ENCODE results near the gene SEC22C.
A peak's percentile ranks its signal among the peaks of the same experiment; 100 is the strongest.

SEC22C gene

DNA sequence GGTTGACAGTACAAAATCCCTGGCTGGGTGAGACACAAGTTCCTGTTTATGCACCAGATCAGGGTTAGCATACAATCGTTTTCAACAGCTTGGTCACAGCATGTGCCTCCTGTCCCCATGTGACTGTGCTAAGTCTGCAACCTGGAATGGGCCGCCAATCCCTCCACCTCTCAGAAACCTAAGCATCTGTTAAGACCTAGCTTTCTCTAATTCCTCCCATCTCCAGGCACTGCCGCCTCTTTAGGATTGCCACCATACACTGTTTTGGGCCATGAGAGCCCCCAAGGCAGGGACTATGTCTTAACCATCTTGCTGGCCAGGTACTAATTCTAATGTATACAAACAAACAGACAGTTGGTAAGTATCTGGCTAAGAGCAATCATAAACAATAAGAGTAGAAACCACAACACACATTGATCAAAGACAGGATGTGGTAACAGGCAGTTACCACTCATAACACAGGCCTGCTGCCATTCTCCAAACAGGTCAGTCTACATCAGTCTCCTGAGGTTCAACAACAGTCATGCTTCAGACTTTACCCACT lies 25.6 kb downstream of the SEC22C start:
- peaks cover 100% of the 10 kb centered on the region for H3K36me3 Mint-ChIP-seq
- DNase-seq (ENCODE audit: low spot score in 2 of 2) (no peak), ATAC-seq (peak; percentile 100)
- H3K27ac Mint-ChIP-seq, result peak overlapping the region; percentile 98
- H3K4me3 Mint-ChIP-seq, result peak overlapping the region; percentile 49
- H3K9me3 Mint-ChIP-seq, result no peaks in the 10 kb centered on the region
- H3K4me1 Mint-ChIP-seq, result peaks cover 16% of the 10 kb centered on the region

DNA sequence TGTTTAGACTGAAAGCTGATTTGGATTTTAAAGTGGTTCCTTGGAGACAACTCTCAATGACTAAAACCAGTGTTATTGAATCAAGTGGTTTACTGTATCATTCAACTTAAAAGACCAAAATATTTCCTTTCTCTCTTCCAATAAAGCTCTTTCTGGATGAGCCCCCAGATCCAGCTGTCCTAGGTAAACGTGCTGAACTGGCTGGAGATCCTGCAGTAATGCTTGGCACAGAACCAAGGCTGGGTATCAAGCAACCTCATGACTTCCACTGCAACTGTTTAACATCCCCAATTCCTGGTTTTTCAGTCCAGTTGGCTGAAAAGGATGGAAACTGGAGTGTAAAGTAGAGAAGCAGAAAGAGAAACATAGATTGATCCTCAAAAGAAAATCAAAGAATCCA lies 28.9 kb downstream of the SEC22C start:
- H3K9me3 Mint-ChIP-seq, result no peaks in the 10 kb centered on the region
- H3K36me3 Mint-ChIP-seq, result peaks cover 84% of the 10 kb centered on the region
- peaks cover 16% of the 10 kb centered on the region for H3K4me1 Mint-ChIP-seq
- DNase-seq (ENCODE audit: low spot score in 2 of 2), result no peak
- no peak for ATAC-seq
- no peak overlapping the region for H3K4me3 Mint-ChIP-seq
- H3K27ac Mint-ChIP-seq, result peak overlapping the region; percentile 98

DNA sequence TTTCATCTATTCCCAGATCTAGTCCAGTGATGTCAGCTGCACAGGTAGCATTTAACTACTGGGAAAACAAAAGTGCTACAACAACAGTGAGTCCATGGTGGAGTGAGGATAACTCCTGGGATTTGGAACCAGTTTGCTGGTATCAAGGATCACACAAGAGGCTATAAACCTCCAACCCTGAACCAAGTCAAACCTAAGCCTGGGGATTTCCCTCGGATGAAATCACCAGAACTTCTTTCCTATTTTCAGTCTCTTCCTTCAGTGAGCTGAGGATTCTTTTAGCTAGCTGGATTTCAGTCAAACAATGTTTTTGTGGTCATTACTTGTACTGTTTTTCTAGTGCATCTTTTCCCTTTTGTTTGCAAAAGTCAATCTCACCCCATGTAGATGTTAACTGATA lies 31.5 kb downstream of the SEC22C start:
- Mint-ChIP-seq H3K9me3 (no peaks in the 10 kb centered on the region), H3K27ac (peak overlapping the region; percentile 65), H3K4me1 (no peaks in the 10 kb centered on the region), H3K4me3 (no peak overlapping the region), H3K36me3 (peaks cover 58% of the 10 kb centered on the region)
- ATAC-seq (no peak), DNase-seq (ENCODE audit: low spot score in 2 of 2) (no peak)

DNA sequence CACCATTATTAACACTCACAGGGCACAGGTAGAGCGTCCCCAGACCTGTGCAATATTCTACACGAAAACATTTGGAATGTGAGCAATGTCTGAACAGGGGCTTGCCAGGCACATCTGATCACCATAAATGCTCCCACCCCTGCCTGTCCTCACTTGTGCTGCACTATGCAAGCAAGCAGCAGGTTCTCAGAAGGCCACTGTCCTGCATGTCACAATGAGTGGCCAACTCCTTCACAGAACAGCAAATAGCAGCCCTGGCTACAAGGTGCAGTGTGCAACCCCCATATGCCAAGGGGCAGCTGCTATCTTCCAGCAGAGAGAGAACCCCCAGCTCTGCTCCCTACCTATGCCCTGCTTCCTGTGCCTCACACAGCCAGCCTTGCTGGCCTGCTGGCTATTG lies 32.6 kb downstream of the SEC22C start:
- Mint-ChIP-seq H3K9me3 (no peaks in the 10 kb centered on the region), H3K36me3 (peaks cover 47% of the 10 kb centered on the region), H3K4me1 (no peaks in the 10 kb centered on the region), H3K27ac (peak overlapping the region; percentile 65), H3K4me3 (no peak overlapping the region)
- ATAC-seq (no peak), DNase-seq (ENCODE audit: low spot score in 2 of 2) (no peak)

DNA sequence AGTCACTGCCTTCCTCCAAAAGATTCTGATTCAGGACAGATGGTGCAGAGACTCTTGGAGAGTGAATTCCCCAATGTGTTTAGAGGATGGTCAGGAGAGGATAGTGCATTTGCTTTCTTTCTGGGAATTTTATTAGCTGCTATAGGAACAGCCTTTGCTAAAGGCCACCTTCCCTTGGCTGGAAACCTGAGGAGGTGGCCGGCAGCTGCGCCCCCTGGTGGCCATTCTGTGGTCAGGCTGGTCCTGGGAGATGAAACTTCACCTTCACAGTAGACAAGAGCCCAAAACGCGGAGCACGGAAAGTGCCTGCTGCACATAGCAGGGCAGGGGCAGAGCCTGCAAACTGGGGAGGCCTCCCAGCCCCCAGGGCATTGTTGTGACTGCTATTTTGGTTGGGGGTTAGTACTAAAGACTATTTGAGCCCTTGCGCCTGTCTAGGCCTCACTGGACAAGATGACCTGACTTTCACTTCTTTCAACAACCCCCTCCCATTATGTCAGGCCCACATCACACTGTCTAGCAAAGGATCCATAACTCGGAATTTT lies 34.3 kb downstream of the SEC22C start:
- no peaks in the 10 kb centered on the region for H3K9me3 Mint-ChIP-seq
- no peak overlapping the region for H3K27ac Mint-ChIP-seq
- no peak overlapping the region for H3K4me3 Mint-ChIP-seq
- DNase-seq (ENCODE audit: low spot score in 2 of 2) (peak; percentile 46 to 74), ATAC-seq (peak; percentile 75)
- no peaks in the 10 kb centered on the region for H3K4me1 Mint-ChIP-seq
- peaks cover 31% of the 10 kb centered on the region for H3K36me3 Mint-ChIP-seq

DNA sequence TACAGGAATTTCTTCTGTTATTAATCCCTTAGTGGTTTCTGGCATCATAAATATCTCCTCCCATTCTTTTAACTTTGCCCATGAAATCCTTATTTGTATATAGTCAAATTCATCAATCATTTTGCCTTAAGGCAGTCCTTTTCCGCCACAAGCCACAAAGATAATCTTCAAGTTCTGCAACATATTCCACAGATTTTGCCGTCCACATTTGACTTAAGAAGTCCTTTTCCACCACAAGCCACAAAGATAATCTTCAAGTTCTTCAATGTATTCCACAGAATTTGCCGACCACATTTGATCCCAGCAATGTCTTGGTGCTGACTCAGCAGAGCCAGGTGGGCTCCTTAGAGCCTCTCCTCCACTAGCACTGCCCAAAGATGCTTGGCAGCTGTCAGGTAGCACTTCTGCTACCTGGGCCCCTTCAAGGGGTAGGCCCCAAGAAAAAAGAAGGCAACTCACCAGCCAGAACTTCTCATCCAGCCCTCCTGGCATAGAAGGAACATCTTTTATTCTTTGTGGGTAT lies 35.0 kb downstream of the SEC22C start:
- Mint-ChIP-seq H3K27ac (no peak overlapping the region), H3K4me3 (no peak overlapping the region), H3K4me1 (no peaks in the 10 kb centered on the region), H3K9me3 (no peaks in the 10 kb centered on the region), H3K36me3 (peaks cover 24% of the 10 kb centered on the region)
- DNase-seq (ENCODE audit: low spot score in 2 of 2), result no peak
- ATAC-seq, result no peak

DNA sequence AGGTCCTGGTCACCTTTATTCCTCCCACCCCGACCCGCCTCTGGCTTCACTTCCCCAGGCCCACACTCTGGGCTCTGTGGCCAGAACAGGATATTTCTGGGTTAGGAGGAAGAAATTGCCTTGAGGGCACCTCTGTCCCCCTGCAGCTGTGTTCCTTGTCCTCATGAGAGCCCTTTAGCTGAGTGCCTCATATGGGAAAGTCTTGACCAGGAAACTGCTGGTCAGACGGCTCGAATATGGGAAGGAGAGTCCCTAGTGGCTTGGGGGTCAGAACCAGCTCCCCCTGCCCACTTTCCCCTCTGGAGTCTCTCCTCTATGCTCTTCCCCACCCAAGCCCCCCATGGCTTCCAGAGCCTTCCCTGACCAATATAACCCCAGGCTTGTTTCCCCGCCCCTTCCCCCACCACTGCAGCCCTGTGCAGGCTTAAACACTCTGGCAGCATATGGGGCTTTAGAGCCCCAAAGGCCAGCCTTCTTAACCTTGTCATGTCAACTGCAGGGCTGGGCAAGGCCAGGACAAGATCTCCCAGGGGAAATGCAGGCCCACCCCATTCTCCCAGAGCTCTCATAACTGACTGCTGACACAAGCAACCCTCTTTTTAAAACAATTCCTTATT lies 36.4 kb downstream of the SEC22C start:
- no peaks in the 10 kb centered on the region for H3K4me1 Mint-ChIP-seq
- no peak overlapping the region for H3K4me3 Mint-ChIP-seq
- no peak overlapping the region for H3K27ac Mint-ChIP-seq
- peaks cover 10% of the 10 kb centered on the region for H3K36me3 Mint-ChIP-seq
- H3K9me3 Mint-ChIP-seq, result no peaks in the 10 kb centered on the region
- ATAC-seq (no peak), DNase-seq (ENCODE audit: low spot score in 2 of 2) (no peak)

DNA sequence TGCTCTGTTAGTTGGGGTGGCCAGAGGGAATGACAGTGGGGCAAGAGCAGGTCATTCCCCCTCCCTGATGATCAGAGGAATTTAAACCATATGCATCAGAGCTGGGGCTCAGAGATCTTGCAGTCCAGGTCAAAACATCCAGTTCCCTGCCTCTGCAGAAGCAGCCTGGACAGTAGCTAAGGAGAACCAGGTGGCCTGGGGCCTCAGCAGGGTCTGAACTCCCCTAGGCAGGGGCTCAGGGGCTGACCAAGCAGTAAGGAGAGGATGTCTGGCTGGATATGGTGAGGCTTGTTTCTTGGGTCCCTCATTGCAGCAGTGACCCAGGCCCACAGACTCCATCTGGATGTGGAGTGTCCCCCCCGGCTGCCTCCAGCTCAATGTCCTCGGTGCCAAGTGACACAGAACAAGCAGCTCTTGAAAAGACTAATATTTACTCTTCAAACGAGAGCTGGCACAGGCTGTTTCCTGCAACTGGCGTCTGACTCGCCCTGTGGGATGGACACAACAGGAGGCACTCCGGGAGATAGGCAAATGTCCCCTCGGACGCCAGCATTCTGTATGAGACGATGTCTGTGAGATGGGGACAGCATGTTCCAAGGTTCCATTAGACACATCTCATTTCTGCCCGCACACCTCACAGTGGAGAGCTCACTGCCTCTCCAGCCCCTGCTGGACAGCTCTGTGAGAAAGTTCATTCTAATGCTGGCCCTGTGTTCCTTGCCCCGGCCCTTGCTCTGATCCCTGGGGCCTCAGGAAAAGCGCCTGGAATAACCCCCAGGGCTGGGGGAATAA lies 37.1 kb downstream of the SEC22C start:
- Mint-ChIP-seq H3K9me3 (no peaks in the 10 kb centered on the region), H3K27ac (no peak overlapping the region), H3K4me1 (peaks cover 3% of the 10 kb centered on the region), H3K36me3 (peaks cover 9% of the 10 kb centered on the region), H3K4me3 (no peak overlapping the region)
- DNase-seq (ENCODE audit: low spot score in 2 of 2), result no peak
- no peak for ATAC-seq

DNA sequence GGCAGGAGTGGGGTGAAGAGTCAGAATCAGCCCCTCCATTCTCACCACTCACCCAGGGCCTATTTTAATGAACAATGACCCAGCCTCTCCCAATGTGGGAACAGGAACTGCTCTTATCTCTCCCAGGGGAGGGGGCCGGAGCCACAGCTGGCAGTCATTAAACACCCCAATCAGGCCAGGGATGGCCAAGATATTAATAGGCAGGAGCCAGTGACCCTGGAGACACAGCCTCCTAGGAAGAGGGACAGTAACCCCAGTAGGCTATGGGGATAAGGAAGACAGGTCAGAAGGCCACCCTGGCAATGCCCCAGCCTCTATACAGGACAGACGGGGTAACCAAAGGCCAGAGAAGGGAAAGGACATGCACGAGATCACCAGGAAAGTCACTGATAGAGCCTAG lies 40.7 kb downstream of the SEC22C start:
- no peak for ATAC-seq
- Mint-ChIP-seq H3K27ac (no peak overlapping the region), H3K4me1 (peaks cover 15% of the 10 kb centered on the region)

DNA sequence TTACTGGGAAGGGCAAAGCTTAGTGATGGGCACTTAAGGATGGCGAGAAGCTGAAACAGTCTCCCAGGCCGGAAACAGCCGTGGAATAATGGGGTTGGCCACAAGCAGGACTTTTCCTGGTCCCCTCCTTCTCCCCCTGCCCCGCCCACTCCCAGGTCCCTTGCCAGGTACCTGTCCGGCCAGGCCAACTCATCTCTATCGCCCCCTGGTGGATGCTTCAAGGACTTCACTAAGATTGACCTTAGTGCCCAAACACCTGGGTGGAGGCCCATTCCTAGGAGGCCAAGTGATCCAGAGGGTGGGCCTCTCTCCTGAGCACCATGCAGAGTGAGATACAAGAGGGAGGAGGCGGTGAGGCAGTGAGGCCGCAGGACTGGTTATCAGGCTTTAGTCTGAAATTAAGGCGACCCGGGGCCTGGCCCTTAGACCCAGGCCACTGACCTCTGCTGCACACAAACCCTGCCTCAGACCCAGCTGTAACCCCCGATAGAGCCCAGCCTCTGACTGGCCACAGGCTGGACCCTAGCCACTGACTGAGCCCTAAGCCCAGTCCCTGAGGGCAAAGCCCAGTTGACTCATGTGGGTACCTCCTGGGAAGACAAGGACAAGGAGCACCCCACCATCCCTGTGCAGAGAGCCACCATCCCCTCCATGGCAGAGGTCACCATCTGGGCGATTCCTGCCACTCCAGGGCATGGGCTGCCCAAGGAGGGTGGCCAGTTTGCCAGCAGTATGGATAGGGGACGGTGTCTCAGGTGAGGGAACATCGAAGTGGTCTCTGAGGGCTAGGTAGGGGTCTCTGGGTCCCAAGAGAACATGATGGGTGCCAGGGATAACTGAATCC lies 41.7 kb downstream of the SEC22C start:
- peaks cover 15% of the 10 kb centered on the region for H3K4me1 Mint-ChIP-seq
- H3K36me3 Mint-ChIP-seq, result no peaks in the 10 kb centered on the region
- H3K9me3 Mint-ChIP-seq, result no peaks in the 10 kb centered on the region
- ATAC-seq, result peak; percentile 58
- peak; percentile 58 to 83 for DNase-seq (ENCODE audit: low spot score in 2 of 2)
- H3K4me3 Mint-ChIP-seq, result no peak overlapping the region
- H3K27ac Mint-ChIP-seq, result no peak overlapping the region

More for the DNA sequence above, 40.7 kb downstream of the SEC22C start:
- no peak for DNase-seq (ENCODE audit: low spot score in 2 of 2)
- H3K4me3 Mint-ChIP-seq, result no peak overlapping the region
- no peaks in the 10 kb centered on the region for H3K9me3 Mint-ChIP-seq
- H3K36me3 Mint-ChIP-seq, result no peaks in the 10 kb centered on the region

DNA sequence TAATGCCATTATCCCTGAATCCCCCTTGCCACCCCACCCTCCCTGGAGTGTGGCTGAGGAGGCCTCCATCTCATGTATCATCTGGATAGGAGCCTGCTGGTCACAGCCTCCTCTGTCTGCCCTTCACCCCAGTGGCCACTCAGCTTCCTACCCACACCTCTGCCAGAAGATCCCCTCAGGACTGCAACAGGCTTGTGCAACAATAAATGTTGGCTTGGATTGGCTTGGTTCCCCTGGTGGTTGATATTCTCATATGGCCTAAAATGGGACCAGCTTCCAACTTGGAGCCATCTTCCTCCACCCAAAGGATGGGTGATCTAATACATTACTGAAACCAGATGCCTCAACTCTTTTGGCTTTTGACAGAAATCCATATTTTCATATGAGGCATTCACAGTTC lies 44.4 kb downstream of the SEC22C start:
- Mint-ChIP-seq H3K4me1 (peaks cover 28% of the 10 kb centered on the region), H3K27ac (peak overlapping the region; percentile 29), H3K36me3 (no peaks in the 10 kb centered on the region), H3K9me3 (no peaks in the 10 kb centered on the region), H3K4me3 (no peak overlapping the region)
- no peak for ATAC-seq
- DNase-seq (ENCODE audit: low spot score in 2 of 2), result no peak

DNA sequence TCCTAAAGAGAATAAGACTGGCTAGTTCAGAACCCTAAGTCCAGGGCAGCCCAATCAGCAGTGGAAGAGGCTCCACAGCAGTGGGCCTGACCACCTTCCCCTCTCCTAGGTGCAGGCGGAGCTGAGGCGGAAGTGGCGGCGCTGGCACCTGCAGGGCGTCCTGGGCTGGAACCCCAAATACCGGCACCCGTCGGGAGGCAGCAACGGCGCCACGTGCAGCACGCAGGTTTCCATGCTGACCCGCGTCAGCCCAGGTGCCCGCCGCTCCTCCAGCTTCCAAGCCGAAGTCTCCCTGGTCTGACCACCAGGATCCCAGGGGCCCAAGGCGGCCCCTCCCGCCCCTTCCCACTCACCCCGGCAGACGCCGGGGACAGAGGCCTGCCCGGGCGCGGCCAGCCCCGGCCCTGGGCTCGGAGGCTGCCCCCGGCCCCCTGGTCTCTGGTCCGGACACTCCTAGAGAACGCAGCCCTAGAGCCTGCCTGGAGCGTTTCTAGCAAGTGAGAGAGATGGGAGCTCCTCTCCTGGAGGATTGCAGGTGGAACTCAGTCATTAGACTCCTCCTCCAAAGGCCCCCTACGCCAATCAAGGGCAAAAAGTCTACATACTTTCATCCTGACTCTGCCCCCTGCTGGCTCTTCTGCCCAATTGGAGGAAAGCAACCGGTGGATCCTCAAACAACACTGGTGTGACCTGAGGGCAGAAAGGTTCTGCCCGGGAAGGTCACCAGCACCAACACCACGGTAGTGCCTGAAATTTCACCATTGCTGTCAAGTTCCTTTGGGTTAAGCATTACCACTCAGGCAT lies 45.6 kb downstream of the SEC22C start:
- no peaks in the 10 kb centered on the region for H3K9me3 Mint-ChIP-seq
- H3K4me1 Mint-ChIP-seq, result peaks cover 40% of the 10 kb centered on the region
- H3K4me3 Mint-ChIP-seq, result no peak overlapping the region
- ATAC-seq (no peak), DNase-seq (ENCODE audit: low spot score in 2 of 2) (no peak)
- no peak overlapping the region for H3K27ac Mint-ChIP-seq
- no peaks in the 10 kb centered on the region for H3K36me3 Mint-ChIP-seq

DNA sequence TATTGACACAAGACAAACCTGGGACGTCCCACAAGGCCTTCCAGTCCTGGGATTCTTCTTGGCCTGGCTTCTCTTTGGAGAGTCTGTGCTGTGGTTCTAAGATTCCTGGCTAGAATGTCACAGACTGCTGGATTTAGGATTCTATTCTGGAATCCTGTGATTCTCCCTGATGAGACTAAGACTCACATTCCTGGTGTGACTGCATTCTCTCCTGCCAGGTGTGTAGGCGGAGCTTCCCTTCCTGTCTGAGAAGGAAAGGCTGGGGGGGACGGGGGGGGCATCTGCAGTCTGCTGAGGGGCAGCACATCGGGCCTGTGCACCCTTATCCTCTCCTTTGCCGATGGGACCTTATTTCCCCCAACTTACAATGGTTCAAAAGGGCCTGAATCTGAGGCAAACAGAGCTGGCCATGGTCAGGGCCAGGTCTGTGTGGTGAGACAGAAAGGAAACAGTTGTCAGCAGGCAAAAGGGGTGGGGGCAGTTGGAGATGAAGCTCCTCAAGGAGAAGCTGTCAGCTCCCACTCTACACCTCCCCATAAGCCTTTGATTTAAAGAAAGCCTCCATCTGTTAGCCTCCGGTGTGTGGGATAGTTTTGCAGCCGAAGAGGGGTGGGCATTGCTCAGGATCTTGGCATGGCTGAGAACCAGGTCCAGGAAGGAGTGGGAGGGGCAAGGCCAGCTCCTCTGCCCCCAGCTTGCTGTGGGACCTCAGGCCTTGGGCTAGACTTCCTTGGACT lies 48.4 kb downstream of the SEC22C start:
- no peak overlapping the region for H3K27ac Mint-ChIP-seq
- DNase-seq (ENCODE audit: low spot score in 2 of 2) (no peak), ATAC-seq (no peak)
- H3K36me3 Mint-ChIP-seq, result no peaks in the 10 kb centered on the region
- peaks cover 59% of the 10 kb centered on the region for H3K4me1 Mint-ChIP-seq
- H3K4me3 Mint-ChIP-seq, result no peak overlapping the region
- no peaks in the 10 kb centered on the region for H3K9me3 Mint-ChIP-seq

DNA sequence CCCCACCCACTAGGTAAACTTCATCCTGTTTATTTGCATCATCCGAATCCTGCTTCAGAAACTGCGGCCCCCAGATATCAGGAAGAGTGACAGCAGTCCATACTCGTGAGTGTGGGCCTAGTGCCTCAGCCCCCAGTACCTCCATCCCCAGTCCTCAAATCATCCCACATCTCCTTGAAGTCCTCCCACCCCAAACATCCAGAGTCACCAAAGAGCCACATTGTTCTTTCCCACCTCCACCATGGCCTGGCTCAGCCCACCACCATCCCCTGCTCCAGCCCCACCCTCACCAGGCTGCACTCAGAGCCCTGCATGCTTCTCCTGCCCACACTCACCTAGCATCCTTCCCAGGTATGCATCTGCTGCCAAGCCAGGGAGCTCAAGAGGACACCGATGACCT lies 49.5 kb downstream of the SEC22C start:
- DNase-seq (ENCODE audit: low spot score in 2 of 2) (no peak), ATAC-seq (no peak)
- H3K4me1 Mint-ChIP-seq, result peaks cover 59% of the 10 kb centered on the region
- H3K9me3 Mint-ChIP-seq, result no peaks in the 10 kb centered on the region
- no peaks in the 10 kb centered on the region for H3K36me3 Mint-ChIP-seq
- peak overlapping the region; percentile 41 for H3K27ac Mint-ChIP-seq
- H3K4me3 Mint-ChIP-seq, result no peak overlapping the region
